GM12891 (cell line): ENCODE measurements around the gene ZNRD2.

ENCODE experiments used
- PAX5 ChIP-seq: IDR thresholded peaks from 2 replicates; pipeline ENCODE4 v1.6.1; 2011; ENCODE audit warnings: low read length, moderate library complexity, mild to moderate bottlenecking; ENCODE audit not compliant: insufficient read depth, severe bottlenecking
- POLR2A ChIP-seq: IDR thresholded peaks from 2 replicates; pipeline ENCODE4 v1.6.1; 2011; ENCODE audit warnings: low read depth, low read length, control low read depth
- POLR2AphosphoS5 ChIP-seq: IDR thresholded peaks from 2 replicates; pipeline ENCODE4 v1.6.1; 2011; ENCODE audit warnings: low read depth, low read length, control low read depth
- POU2F2 ChIP-seq: IDR thresholded peaks from 2 replicates; pipeline ENCODE4 v1.6.1; 2011; ENCODE audit warnings: low read depth, mild to moderate bottlenecking, control low read depth, low read length, moderate library complexity
- SPI1 ChIP-seq: IDR thresholded peaks from 2 replicates; pipeline ENCODE4 v1.6.1; 2011; ENCODE audit warnings: low read depth, low read length, control low read depth
- TAF1 ChIP-seq: IDR thresholded peaks from 2 replicates; pipeline ENCODE4 v1.6.1; 2011; ENCODE audit warnings: low read depth, low read length, control low read depth

- TF ChIP-seq POLR2AphosphoS5 (no peak), POLR2A (no peak), TAF1 (no peak), POU2F2 (no peak), PAX5 (no peak), SPI1 (no peak)
Measured at GRCh38 chr11:65547446-65548125, 22.7 kb upstream of the ZNRD2 start.
